Measurements from ENCODE around the gene MYO1C. TPM values are rescaled to one million over a fixed set of nuclear protein-coding genes. Genes with fewer than 3 reads are reported as not detected.

Gene MYO1C
- total and polyA plus RNA-seq, 2 experiments from 2014 or later, result 76.8 to 85.3 TPM

- Histone ChIP-seq H3K4me2 (no peak overlapping the region), H3K27ac (no peak overlapping the region), H3K36me3 (replicated peaks; ENCODE audit: insufficient read depth, low read depth) (no peaks in the 10 kb centered on the region), H2AFZ (no peak overlapping the region), H3K79me2 (no peaks in the 10 kb centered on the region), H3K27me3 (no peaks in the 10 kb centered on the region), H3K4me1 (ENCODE audit: insufficient read depth) (no peaks in the 10 kb centered on the region), H3K9me3 (ENCODE audit: low read depth) (no peaks in the 10 kb centered on the region), H3K4me3 (no peak overlapping the region), H3K9me2 (replicated peaks; ENCODE audit: insufficient read depth) (no peaks in the 10 kb centered on the region), H4K20me1 (ENCODE audit: insufficient read depth, poor library complexity, severe bottlenecking) (no peaks in the 10 kb centered on the region)
- 77% methylated on average over 21 of the region's 21 CpGs for WGBS (ENCODE audit: low lambda C conversion rate, missing lambda C conversion rate)
- DNase-seq (ENCODE audit: low spot score), result peak; percentile 64
- TF ChIP-seq CTCF (IDR thresholded peaks at IDR 0.05; ENCODE audit: poor library complexity), result no peak
- no peak for TF ChIP-seq EZH2 (IDR thresholded peaks at IDR 0.05; ENCODE audit: borderline replicate concordance)
- no peak for TF ChIP-seq EZH2phosphoT487 (IDR thresholded peaks at IDR 0.05; ENCODE audit: low read depth, severe bottlenecking, unreplicated experiment)
Observed at GRCh38 chr17:1467898-1468492, 24.5 kb downstream of the MYO1C start.

- 100% methylated on average over 1 of the region's 16 CpGs for WGBS (ENCODE audit: low lambda C conversion rate, missing lambda C conversion rate)
- no peaks in the 10 kb centered on the region for H3K9me2 ChIP-seq (replicated peaks; ENCODE audit: insufficient read depth)
- DNase-seq (ENCODE audit: low spot score), result no peak
- H3K27ac ChIP-seq, result no peak overlapping the region
- no peaks in the 10 kb centered on the region for H3K79me2 ChIP-seq
- no peaks in the 10 kb centered on the region for H4K20me1 ChIP-seq (ENCODE audit: insufficient read depth, poor library complexity, severe bottlenecking)
- no peaks in the 10 kb centered on the region for H3K27me3 ChIP-seq
- H3K9me3 ChIP-seq (ENCODE audit: low read depth), result no peaks in the 10 kb centered on the region
- no peak for TF ChIP-seq EZH2 (IDR thresholded peaks at IDR 0.05; ENCODE audit: borderline replicate concordance)
- TF ChIP-seq CTCF (IDR thresholded peaks at IDR 0.05; ENCODE audit: poor library complexity), result no peak
- no peak for TF ChIP-seq EZH2phosphoT487 (IDR thresholded peaks at IDR 0.05; ENCODE audit: low read depth, severe bottlenecking, unreplicated experiment)
- no peaks in the 10 kb centered on the region for H3K4me1 ChIP-seq (ENCODE audit: insufficient read depth)
- H3K4me3 ChIP-seq, result no peak overlapping the region
- H3K4me2 ChIP-seq, result no peak overlapping the region
- no peak overlapping the region for H2AFZ ChIP-seq
- H3K36me3 ChIP-seq (replicated peaks; ENCODE audit: insufficient read depth, low read depth), result no peaks in the 10 kb centered on the region
Observed at GRCh38 chr17:1467258-1467657, 25.2 kb downstream of the MYO1C start.

DNA sequence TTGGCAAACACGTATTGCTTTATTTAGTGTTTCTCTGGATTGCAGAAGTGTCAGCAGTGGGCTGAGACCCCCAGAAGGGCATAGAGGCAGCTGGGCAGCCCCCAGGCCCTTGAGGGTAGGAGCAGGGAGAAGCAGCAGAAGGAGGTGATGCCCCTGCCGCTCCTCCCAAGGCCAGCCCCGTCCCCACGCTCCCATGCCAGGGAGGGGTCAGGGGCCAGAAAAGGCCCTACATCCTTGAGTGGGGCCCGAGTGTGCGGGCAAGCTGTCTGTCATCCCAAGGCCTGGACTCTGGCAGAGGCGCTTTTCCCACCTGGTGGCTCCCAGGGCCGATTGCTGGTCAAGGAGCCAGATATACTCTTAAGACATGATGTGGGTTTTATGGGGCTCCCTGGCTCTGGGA lies 28.3 kb downstream of the MYO1C start:
- 99% methylated on average over 8 of the region's 8 CpGs for WGBS (ENCODE audit: low lambda C conversion rate, missing lambda C conversion rate)
- TF ChIP-seq CTCF (IDR thresholded peaks at IDR 0.05; ENCODE audit: poor library complexity), result no peak
- TF ChIP-seq EZH2 (IDR thresholded peaks at IDR 0.05; ENCODE audit: borderline replicate concordance), result no peak
- no peak for TF ChIP-seq EZH2phosphoT487 (IDR thresholded peaks at IDR 0.05; ENCODE audit: low read depth, severe bottlenecking, unreplicated experiment)
- Histone ChIP-seq H3K4me2 (no peak overlapping the region), H3K4me1 (ENCODE audit: insufficient read depth) (no peaks in the 10 kb centered on the region), H3K4me3 (no peak overlapping the region), H3K27ac (no peak overlapping the region), H3K9me3 (ENCODE audit: low read depth) (no peaks in the 10 kb centered on the region), H2AFZ (no peak overlapping the region), H3K9me2 (replicated peaks; ENCODE audit: insufficient read depth) (no peaks in the 10 kb centered on the region), H3K36me3 (replicated peaks; ENCODE audit: insufficient read depth, low read depth) (no peaks in the 10 kb centered on the region), H3K79me2 (no peaks in the 10 kb centered on the region), H3K27me3 (no peaks in the 10 kb centered on the region), H4K20me1 (ENCODE audit: insufficient read depth, poor library complexity, severe bottlenecking) (no peaks in the 10 kb centered on the region)
- no peak for DNase-seq (ENCODE audit: low spot score)

All from hepatocyte (in vitro differentiated cells).